Fibroblast of skin of abdomen (primary cell): Measurements from ENCODE around the gene MRO.
A peak's percentile ranks its signal among the peaks of the same experiment; 100 is the strongest.
"Not testable (repeated sequence)": the region's sequence is repeated elsewhere in the genome, so short reads cannot be mapped to it uniquely, and the experiment has no call there.

ENCODE experiments used
- DNase-seq: peaks from one replicate; pipeline ENCODE4 v3.0.0-alpha.2; 2013

The MRO gene

DNA sequence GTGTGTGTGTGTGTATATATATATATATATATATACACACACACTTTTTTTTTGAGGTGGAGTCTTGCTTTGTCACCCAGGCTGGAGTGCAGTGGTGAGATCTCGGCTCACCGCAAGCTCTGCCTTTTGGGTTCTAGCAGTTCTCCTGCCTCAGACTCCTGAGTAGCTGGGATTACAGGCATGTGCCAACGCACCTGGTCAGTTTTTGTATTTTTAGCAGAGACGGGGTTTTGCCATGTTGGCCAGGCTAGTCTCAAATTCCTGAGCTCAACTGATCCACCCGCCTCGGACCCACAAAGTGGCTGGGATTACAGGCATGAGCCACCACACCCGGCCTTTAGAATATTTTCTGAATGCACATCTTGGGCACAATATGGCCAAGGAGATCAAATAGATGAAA is 13.7 kb upstream of the MRO start:
- DNase-seq: not testable (repeated sequence)

DNA sequence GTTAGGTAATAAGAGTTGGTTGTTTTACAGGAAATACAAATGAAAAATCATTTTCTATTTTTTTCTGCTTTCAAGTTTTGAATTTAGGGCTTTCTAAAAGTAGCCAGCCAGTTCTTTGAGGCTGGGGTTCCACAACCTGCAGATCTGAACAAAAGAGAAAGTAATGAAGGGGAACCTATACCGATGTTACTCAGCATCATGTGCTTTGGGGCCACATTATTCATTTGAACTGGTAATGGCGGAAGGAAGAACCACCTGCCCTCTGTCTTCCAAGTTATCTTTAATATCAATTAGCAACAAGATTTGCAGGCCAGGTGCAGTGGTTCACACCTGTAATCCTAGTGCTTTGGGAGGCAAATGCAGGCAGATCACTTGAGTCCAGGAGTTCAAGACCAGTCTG is 12.9 kb upstream of the MRO start:
- DNase-seq: no peak

DNA sequence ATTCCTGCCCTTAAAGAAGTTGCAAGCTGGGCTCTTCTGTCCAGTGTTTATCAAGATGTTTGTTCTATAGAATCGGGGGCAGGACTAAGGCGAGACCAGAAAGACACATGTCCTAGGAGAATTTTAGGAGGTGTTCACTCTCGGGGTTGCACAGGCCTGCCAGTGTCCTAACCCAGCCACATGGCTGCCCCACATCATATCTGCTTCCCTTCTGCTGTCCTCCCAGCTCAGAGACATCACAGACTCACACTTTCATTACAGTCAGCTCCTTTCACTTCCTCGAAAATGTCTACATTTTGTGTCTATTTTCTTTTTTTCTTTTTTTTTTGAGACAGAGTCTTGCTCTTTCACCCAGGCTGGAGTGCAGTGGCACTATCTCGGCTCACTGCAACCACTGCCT is 10.7 kb upstream of the MRO start:
- DNase-seq: no peak

DNA sequence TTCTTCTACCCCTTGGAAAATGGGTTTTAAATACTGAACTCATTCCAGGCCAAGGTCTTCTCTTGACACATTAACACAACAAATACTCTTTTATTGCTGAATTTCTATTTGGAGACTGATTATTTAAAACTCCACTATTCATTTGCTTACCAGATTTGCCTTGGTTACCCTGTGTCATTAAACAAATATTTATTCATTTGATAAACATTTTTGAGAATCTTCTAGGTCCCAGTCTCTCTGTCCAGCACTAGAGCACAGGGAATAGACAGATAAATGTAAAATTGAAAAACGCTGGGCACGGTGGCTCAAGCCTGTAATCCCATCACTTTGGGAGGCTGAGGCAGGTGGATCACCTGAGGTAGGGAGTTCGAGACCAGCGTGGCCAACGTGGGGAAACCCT is 9.8 kb upstream of the MRO start:
- DNase-seq: no peak

DNA sequence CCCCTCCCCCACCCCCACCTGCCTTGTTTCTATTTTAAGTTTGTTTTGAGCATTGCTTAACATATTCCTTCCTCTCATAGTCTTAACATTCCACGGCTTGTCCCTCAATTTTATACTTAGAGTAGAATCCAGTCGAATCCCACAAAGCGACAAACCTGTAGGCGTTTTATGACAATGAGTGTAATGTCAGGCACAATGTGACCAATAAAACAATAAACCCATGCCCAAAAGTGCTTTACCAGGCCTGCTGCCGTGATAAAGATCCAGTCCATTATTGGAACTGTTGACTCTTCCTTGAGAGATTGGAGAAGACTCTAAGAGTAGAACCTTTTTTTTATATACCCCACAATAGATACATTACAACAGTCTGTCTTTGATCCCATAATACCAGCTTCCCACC is 6.2 kb upstream of the MRO start:
- no peak for DNase-seq

DNA sequence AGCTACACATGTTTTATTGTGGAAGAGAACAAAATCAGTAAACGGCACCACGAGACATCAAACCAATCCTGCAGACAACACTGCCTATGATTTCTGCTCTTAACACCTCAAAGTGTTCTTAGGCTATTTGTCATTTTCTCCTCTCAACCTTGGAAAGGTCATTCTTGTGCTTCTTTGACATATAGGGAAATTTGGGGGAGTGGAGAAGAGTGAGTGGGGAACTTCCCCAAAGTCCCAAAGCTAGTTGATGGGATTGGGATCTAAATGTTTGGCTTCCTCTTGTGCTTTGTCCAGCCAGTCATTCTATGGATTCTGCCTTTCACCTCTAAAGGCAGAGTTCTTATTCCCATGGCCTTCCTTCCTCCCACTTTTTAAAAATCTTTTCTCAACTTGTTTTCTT is 5.8 kb upstream of the MRO start:
- no peak for DNase-seq

DNA sequence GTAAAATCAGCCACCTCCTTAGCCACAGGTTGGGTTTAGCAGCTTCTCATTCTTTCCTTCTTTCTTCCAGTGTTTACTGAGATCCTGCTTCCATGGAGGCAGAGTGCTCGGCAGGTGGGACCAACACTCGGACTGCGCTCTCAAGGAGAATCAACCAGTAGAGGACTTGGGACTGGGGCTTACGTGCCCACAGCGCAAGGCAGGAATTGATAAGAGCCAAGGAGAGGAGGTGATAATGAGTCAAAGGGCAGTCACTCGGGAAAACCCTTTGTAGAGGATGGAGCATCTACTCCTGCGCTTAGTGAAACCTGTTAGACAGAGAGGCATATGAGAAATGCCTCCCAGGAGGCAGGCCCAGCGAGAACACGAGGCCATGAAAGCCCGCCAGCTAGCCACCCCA is 2.9 kb upstream of the MRO start:
- DNase-seq: no peak

DNA sequence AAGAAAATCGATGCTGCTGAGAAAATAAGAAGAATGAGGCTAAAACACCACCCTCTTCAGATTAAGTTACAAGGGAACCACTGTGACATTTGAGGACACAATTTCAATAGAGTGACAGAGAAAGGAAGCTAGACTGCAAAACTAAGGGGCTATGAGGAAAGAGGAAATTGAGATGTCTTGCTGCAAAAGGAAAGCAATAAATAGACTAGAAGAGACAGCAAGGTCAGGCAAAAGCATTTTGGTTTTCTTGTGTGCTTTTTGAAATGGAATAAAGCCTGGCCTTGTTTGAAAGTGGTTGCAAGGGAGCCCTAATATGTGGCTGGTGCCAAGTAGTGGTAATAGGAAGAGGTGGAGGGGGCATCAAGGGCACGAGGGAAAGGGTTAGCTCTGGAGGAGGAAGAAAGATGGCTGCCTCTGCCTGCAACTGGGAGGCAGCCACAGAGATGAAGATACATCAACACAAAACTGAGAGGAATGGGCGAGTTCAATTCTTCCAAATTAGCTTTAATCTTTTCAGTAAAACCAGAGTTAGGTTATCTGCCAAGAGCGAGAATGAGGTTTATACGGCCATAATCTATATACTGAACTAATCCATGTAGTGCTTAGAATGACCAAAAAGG is 1.2 kb upstream of the MRO start:
- no peak for DNase-seq

DNA sequence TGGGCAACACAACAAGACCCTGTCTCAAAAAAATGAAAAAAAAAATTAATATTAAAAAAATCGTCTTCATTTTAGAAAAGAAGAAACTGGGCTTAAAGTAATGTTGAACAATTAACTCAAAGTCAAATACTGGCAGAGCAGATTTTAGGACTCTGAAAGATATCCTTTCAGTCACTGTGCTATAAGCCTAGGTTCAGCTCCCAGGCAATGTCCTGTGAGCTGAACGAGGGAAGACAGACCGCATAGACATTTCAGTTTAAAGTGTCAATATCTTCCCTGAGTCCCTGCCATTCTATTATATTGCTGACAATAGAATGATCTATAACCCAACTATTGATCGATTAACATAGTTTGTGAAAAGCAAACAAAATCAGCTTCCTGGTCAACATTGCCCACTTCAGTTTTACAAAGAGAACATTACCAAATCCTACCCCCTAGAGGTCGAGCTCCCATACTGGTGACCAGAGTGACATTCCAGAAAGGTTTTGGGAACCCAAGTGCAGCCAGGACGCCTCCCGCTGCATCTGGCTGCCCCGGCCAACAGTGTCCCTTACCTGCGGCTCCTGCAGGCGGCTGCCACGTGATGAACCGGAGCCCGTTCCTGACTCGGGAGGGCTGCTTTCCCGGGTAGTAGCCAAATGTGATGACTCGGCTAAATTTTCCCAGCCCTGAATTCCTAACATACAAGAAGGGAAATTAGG is 639 bp downstream of the MRO start:
- DNase-seq: peak; percentile 23

DNA sequence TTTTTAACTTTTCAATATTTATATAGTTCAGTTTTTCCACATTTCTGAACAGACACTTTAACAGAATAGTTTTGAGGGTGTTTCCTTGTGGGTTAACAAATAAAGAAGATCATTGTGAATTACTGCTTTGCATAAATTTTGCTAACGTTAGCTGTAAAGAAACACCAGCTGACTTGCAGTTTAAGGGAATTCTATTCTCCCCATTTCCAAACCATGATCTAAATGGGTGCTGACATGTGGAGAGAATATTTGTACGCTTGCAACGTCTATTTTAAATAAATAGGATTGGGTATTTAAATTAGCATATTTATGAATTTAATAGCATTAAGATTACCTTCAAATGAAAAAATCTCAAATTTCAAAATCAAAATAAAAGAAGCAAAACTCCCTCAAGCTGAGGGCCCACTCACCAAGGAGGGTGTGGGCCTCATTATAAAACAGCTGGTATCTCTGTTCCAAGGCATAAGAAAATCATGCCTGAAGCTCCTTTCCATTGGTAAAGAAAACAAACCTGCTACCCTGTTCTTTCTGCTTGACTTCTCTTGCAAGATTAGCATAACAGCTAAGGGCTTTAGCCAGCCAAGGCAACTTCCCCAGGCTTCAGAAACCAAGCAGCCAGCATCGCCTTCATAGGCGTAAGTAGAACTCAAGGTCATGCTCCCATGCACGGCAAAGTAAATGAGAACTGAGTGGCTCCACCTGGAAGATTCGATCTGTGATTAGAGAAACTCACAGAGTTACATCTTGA is 3.2 kb downstream of the MRO start:
- no peak for DNase-seq

DNA sequence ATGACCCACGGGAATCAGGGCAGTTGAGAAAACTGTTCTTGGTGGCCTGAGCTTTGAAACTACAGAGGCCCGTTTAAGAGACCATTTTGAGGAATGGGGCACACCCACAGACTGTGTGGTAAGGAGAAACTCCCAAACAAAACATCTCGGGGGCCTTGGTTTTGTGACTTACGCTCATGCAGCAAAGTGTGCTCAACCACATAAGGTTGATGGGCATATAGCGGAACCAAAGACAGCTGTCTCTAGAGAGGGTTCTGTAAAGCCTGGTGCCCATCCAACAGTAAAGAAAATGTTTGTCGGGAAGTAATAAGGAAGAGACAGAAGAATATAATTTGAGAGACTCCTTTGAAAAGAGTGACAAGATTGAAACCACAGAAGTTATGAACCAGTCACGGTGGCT is 5.4 kb downstream of the MRO start:
- DNase-seq: no peak

DNA sequence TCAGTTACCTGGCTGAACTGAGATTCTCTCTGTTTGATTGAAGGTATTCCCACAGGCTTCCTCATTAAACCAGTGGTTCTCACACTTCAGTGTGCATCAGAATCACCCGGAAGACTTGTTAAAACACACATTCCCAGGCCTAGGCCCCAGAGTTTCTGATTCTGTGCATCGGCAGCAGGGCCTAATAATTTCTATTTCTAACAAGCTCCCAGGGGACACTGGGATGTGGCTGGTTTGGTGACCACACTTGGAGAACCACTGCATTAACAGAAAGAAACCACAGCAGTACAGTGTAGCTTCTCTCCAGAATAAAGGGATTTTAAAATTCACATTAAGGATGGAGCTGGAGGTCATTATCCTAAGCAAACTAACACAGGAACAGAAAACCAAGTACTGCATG is 6.5 kb downstream of the MRO start:
- DNase-seq: no peak

DNA sequence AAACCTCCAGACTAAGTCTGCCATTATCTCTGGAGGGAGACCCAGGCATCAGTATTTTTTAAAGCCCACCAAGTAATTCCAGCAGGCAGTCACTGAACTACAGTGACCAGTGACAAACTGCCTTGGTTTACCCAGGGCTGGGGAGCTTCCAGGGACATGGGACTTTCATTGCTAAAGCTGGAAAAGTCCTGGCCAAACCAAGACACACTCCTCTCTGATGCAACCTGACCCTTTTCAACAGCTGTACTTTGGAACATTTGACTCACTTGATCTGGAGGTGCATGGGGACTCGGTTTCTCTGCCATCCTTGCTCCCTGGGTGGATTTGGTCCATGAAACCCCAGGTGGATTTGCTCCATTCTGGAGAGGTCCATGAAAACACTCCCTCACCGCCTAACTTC is 7.0 kb downstream of the MRO start:
- DNase-seq: no peak

DNA sequence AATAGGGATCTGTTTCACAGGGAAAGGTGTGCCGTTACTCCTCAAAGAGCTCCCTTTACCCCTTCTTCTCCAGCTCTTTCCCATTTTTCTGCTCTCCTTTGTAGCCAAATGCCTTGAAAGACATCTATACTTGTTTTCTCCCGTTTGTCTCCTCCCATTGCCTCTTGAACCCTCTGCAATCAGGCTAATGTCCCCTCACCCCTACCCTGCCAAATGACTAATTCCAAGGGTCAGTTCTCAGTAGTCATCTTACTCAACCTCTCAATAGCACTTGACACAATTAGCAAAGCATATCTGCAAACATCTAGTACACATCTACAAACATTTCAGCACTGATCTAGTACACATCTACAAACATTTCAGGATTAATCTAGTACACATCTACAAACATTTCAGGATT is 12.6 kb downstream of the MRO start:
- no peak for DNase-seq

DNA sequence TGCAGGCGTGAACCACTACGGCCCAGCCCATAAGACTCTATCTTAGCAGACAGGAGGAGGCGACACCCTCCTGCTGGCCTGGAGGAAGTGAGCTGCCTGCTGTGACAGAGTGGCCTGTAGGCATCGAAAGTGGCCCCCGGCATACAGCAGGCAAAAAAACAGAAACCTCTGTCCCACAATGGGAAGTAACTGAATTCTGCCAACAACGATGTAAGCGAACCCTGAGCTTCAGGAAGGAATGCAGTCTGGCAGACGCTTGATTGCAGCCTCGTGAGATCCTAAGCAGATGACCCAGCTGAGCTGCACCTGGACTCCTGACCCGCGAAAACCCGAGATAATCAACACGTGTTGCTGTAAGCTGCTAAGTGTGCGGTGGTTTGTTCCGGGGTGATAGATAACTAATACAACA is 13.6 kb downstream of the MRO start:
- no peak for DNase-seq

DNA sequence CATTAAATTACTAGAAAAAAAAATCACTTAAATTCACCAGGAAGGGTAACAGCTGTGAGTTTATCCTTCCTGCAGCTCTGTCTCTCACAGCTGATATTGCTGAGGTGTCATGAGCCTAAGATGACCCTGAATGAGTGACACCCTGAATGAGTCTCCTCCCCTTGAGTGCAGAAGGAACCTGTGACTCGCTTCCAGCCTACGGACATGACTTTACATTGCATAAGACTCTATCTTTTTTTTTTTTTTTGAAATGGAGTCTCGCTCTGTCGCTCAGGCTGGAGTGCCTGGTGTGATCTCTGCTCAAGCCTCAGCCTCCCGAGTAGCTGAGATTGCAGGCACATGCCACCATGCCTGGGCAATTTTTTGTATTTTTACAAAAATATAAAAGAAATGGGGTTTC is 14.1 kb downstream of the MRO start:
- no peak for DNase-seq

DNA sequence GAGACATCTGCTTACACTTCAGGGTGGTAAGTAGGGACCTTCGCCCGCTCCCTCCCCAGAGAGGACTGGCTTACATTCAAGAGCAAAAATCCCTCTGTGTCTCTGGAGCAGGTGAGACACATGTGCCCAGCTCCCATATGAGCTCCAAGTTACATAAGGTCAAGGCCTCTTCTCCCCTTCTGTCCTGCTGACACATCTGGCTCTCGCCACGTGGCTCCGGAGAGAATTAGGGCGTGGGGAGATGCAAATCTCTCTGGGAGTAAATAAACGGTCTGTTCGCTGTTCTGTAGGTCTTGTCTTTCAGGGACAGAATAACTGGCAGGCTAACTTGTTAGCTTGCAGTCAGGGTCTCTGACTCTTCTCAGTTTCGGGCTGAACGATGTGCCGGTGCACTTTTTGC is 16.2 kb downstream of the MRO start:
- DNase-seq: no peak

DNA sequence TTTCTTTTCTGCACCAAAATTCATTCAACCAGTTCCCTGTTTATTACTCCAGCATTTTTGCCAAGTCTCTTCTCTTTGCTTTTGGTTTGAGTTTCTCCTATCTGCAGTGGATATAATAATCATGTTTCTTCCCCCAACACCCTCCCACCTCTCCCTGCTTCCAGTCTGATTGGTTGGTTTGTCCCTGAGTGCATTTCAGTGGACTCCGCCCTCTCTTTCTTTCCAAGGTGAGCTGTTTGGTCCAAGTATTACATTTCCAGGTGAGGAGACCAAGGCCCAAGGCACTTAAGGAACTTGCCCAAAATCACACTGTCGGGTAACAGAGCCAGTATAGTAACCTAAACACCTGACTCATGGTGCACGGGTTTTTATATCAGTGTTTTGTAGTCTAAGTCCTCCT is 17.7 kb downstream of the MRO start:
- DNase-seq: no peak

DNA sequence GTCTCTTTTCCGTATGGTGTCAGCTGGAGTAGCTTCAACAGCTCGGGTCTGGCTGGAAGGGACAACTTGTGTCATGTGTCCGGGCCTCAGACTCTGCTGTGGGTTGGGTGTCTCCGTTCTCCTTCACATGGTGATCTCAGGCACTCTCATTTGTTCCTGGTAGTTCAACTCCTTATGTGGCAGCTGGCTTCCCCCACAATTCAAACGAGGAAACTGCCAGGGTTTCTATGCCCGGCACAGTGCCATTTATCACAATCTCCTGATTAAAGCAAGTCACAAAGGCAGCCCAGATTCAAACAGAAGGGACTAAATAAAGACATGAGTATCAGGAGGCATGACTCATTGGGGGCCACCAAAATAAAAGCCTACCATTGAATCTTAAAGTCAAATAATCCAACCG is 22.7 kb downstream of the MRO start:
- DNase-seq: no peak

DNA sequence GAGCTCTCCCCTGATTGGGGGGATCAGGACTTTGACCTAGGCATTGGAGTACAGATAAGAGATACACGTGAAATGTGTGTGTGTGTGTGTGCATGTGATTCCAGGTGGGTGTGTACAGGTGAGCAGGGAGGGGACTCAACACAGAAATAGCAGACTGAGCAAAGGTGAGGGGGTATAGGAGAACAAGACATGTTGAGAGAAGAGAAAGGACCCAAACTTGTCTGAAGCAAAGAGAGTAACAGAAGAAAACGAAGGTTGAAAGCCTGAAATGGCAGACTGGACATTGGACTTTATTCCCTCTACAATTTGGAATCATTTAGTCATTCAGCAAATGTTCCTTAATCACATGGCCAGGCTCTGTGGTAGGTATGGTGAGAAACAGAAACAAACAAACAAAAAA is 23.3 kb downstream of the MRO start:
- DNase-seq: no peak

DNA sequence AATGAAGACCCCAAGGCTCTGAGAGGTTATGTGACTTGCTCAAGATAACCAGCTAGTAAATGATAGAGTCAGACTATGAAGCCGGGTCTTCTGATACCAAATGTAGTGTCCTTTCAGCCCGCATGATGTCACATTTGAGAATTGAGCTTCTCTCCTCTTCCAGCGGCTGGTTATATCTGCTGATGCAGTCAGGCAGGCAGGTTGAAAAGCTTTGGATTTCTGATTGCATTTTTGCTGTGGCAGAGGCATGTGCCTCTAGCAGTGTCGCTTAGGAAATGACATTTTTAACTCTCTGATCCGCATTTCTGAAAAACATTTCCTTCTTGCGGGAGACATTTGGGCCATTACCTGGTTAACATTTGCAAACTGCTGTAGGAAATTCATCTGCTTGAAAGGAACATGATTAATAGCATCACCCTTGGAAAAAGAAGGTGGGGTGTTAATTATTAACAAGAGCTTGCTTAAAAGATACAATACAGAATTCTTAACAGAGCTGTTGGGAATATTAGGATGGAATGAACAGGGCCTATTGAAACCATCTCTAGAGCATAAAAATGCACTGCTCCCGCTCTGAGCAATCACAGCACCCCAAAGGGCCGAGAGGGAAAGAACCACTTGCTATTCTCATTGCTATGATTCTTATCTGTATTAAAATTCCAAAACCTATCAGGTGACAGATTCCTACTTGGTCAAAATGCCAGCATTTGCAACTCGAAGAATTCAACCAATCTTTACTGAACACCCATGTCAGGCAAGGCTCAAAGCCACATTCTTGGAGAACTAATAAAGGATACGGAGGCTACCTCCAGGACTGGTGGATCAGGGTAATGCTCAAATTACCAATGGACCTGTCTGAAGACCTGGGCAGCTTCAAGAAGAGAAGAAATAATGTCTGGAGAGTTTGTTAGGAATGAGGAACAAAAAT is 25.9 kb downstream of the MRO start:
- no peak for DNase-seq

DNA sequence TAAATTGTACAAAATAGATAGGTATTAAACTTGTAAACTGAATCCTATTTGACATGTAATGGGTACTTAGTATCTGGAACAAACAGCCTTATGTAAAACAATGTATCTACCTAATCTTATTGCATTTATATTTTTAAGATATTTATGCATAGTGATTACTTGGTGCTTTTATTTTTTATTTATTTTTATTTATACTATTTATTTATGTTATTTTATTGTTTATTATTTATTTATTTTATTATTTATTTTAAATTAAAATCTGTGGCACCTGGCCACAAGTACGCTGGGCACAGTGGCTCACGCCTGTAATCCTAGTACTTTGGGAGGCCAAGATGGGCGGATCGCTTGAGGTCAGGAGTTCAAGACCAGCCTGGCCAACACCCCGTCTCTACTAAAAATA is 26.9 kb downstream of the MRO start:
- DNase-seq: no peak
